GM18511 (cell line): ENCODE results near the gene IWS1.

Experiments
- ATAC-seq: cut with Tn5 transposase; IDR thresholded peaks from one replicate; pipeline ENCODE4 v1.9.1; 2021; ENCODE audit warnings: mild to moderate bottlenecking, moderate library complexity; ENCODE audit not compliant: unreplicated experiment

The IWS1 gene

GRCh38 chr2:127506510-127506909 is 19.8 kb downstream of the IWS1 start:
- ATAC-seq, result no peak

DNA sequence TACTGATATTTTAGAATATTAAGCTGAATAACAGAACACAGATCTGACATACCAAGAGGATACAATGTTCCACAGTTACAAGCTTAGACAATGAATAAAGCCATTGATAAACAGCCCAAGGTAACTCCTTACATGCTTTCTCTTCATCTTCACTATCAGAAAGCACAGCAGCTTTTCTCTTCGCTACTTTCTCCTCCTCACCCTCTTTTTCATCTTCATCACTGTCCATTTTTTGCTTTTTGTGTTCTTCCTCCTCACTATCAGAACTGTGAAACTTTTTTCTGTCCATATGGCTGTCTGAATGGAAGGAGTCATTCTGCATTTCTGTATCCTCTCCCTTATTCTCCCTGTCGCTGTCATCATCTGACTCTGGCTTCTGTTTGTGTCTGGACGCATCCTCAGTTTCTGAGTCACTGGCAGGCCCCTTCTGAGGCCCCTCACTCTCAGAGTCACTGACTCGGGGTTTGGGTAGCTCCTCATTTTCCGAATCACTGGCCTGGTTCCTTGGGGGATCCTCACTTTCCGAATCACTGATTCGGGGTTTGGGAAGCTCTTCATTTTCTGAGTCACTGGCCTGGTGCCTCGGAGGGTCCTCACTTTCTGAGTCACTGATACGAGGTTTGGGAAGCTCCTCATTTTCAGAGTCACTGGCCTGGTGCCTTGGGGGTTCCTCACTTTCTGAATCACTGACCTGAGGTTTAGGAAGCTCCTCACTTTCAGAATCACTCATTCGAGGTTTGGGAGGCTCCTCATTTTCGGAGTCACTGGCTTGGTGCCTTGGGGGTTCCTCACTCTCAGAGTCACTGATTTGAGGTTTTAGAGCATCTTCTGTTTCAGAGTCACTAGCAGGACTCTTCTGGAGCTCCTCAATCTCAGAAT is 21.5 kb downstream of the IWS1 start:
- no peak for ATAC-seq

- ATAC-seq, result no peak
These were observed 22.8 kb downstream of the IWS1 start for GRCh38 chr2:127503491-127503890.

DNA sequence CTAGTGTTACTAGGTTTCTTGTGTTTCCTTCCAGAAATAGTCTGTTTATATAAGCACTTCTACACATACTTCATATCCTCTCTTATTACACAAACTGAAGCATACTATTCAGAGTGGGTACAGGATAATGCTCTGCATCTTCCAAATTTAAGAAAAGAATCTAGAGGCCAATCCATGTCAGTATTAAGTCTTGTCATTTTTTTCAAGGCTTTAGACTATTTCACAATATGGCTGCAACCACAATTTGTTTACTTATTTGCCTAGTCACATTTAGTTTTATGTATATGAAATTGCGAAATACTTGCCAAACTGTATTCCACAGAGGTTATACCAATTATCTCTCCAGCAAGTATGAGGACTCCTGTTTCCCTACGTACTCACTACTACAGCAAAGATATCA is 27.9 kb downstream of the IWS1 start:
- no peak for ATAC-seq

- ATAC-seq, result no peak
These were observed 36.0 kb downstream of the IWS1 start for GRCh38 chr2:127490283-127490682.

DNA sequence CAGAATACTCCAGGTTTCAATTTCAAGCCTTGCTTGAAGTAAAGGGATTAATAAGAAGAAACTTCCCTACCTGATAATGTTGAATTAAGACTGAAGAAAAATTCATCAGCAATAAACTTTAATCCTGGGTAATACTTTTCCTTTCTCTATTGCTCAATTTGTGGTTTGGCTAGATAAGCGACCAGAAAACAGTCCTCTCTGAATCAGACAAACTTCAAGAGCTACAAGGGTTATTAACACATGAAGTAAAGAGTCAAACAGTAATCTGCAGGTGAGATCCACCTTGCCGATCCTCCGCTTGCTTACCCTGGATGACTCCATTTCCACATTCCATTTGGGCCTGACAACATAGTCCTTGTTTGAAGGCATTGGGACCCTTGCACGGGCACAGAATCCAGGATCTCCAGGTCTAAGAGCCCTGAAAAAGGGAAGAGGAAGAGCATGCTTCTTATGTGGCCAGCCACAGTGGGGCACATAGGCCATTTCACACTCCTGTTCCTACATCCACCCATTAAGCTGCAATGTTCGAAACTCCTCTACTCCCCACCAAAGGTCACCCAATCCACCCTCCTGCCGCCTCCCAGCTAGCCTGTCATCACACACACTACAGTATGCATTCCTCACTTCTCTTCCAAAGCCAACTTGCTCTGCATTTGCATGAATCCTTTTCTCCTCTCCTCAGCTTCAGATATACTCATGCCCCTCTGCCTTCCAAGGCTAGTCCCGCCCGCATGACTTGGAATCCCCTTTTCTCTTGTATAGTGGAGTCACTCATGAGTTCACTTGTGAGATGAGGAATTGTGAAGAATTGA is 39.8 kb downstream of the IWS1 start:
- ATAC-seq, result no peak

- ATAC-seq, result no peak
These were observed 40.6 kb downstream of the IWS1 start for GRCh38 chr2:127485694-127486071.

DNA sequence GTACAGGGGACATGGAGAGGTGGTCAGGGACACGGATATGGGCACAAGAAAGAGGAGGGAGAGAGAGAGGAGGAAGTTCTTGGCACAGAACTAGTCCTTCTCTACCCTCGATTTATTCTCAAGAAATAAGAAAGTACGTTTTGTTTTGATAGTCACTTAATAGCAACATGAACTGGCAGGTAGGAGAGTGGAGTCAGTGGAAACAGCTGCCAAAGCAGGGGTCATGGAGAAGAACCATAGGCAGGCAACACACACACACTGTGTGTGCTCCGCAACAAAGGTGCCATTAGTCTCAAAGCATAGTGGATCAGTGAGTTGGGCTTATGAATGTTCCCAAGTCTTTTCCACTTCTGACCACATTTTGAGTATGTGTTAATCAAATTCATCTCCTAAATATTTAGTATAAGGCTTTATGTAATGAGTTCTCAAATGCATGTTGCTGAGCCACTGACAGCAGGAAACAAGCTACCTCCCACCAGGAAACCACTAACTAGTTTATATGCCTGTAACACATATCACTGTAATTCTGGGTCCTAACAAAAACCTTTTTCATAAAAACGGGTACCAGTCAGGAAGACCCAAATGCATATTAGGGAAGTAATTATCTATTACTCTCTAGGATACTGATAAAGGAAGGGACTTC is 41.1 kb downstream of the IWS1 start:
- ATAC-seq, result no peak

- ATAC-seq, result no peak
These were observed 44.3 kb downstream of the IWS1 start for GRCh38 chr2:127482031-127482430.

DNA sequence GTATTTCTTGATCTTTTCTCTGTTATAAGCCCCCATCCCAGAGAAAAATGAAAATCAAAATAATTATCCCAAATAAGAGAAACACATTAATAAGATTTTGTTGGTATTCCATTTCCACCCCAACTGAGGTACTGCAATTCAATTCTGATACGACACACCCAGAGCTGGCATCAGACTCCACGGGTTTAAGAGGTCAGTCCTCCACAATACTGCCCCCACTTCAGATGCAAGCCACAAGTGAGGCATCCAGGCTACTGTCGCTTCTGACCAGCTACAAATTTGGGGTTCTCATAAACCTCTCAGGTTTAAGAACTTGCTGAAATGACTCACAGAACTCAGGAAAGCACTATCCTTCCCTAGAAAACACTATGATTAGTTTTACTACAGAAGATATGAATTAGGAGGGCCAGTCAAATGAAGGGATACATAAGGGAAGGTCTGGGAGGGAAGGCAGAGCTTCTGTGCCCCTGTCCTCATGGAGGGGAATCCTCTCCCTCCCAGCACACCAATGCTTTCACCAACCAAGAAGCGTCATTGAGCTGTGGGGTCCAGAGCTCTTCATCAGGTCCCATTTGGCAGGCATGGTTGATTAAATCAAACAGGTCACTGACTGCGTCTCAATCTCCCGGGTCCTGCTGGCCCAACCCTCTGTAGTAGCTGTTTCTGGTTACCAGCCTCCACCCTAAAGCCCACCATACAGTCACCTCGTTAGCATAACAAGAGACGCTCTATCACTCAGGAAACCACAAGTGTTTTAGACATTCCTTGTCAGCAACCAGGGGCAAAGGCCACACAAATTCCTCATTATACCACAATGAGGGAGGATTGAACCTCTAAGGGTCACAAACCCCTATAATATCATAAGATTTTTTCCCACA is 46.2 kb downstream of the IWS1 start:
- ATAC-seq, result no peak

GRCh38 chr2:127479219-127479825 is 47.0 kb downstream of the IWS1 start:
- ATAC-seq, result no peak

DNA sequence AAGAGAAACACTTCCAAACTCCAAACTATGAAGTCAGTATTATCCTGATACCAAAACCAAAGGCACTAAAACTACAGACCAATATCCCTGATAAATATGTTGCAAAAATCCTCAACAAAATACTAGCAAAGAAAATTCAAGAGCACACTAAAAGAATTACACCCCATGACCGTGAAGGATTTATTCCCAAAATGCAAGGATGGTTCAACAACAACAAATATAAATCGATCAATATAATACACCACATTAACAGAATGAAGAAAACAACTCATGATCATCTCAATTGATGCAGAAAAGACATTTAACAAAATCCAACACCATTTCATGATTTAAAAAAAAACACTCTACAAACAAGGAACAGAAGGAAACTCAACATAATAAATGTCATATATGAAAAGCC is 50.5 kb downstream of the IWS1 start:
- ATAC-seq, result no peak

- no peak for ATAC-seq
These were observed 54.0 kb downstream of the IWS1 start for GRCh38 chr2:127472268-127472667.

DNA sequence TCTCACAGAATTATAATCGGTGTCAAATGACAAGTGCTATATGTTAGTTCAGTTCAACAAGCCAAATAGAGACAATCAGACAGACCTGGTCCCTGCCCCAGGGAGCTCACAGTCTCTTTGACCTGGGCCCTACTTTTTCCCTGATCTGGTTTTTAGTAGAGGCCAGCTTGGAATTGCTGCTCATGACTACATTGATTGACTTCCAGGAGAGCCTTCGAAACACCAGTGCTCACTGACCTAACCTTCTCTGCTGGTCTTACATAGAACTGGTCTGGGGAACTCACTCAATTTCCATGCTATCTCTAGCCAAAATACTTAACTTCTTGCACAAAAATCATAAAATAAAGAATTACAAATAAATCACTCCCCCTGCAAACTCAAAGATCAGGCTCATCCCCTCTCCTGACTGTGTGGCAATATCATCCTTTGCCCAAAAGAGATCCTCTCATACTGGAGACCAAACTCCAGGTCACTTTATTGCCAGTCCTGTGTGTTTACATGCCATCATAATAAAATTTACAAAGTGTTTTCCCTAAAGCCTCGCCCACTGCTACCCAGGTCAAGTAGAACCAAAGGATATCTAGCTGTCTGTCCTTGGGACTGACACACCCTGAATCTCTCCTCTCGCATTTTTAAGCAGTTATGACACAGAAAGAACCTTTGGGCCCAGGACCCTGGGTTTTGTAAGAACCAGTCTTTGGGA is 54.9 kb downstream of the IWS1 start:
- ATAC-seq, result no peak

GRCh38 chr2:127469974-127470373 is 56.3 kb downstream of the IWS1 start:
- no peak for ATAC-seq

DNA sequence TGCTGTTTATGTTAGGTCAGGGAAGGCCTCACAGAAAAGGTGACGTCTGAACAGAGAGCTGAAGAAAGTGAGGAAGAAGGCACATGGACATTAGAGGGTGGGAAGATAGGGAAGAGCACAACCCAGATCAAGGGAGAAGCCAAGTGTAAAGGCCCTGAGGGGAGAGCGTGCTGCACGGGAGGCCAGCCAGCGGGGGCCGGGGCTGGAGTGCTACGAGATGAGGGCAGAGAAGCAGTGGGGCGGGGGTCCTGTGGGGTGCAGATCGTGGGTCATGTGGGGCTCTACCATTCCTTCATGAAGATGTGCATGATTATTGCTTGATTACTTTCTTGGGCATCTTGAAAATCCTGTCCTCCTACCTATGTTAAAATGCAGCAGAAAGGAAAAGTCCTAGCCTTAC is 57.2 kb downstream of the IWS1 start:
- ATAC-seq, result no peak

DNA sequence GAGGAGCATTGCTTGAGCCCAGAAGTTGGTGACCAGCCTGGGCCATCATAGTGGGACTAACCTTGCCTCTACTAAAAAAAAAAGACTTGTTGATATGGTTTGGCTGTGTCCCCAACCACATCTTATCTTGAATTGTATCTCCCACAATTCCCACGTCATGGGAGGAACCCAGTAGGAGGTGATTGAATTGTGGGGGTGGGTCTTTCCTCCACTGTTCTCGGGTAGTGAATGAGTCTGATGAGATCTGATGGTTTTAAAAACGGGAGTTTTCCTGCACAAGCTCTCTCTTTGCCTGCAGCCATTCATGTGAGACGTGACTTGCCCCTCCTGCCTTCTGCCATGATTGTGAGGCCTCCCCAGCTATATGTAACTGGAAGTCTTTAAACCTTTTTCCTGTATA is 61.0 kb downstream of the IWS1 start:
- no peak for ATAC-seq

GRCh38 chr2:127464470-127465257 is 61.6 kb downstream of the IWS1 start:
- ATAC-seq, result no peak
